IPS-18c (cell line): ENCODE data around the gene INPPL1.

Experiments used
- H3K4me3 ChIP-seq: 2 replicates; pipeline ENCODE4 v1.7.0; 2013; ENCODE audit warnings: low read depth, mild to moderate bottlenecking, low read length, moderate library complexity; ENCODE audit not compliant: insufficient read depth
- H3K9me3 ChIP-seq: one replicate; pipeline ENCODE4 v1.6.1; 2013; ENCODE audit warnings: mild to moderate bottlenecking, low read length, moderate library complexity; ENCODE audit not compliant: control insufficient read depth, insufficient read depth

Gene INPPL1

GRCh38 chr11:72229336-72229924 lies 4.9 kb downstream of the INPPL1 start:
- no peaks in the 10 kb centered on the region for H3K9me3 ChIP-seq
- no peak overlapping the region for H3K4me3 ChIP-seq

- Histone ChIP-seq H3K9me3 (no peaks in the 10 kb centered on the region), H3K4me3 (no peak overlapping the region)
Measured at GRCh38 chr11:72229925-72230763, 5.6 kb downstream of the INPPL1 start.

- H3K4me3 ChIP-seq, result no peak overlapping the region
- no peaks in the 10 kb centered on the region for H3K9me3 ChIP-seq
Measured at GRCh38 chr11:72230764-72231365, 6.3 kb downstream of the INPPL1 start.

- Histone ChIP-seq H3K4me3 (no peak overlapping the region), H3K9me3 (no peaks in the 10 kb centered on the region)
Measured at GRCh38 chr11:72231396-72232259, 7.1 kb downstream of the INPPL1 start.

- no peaks in the 10 kb centered on the region for H3K9me3 ChIP-seq
- no peak overlapping the region for H3K4me3 ChIP-seq
Measured at GRCh38 chr11:72232260-72233055, 7.9 kb downstream of the INPPL1 start.

GRCh38 chr11:72233056-72233772 lies 8.6 kb downstream of the INPPL1 start:
- Histone ChIP-seq H3K9me3 (no peaks in the 10 kb centered on the region), H3K4me3 (no peak overlapping the region)

GRCh38 chr11:72233773-72234513 lies 9.4 kb downstream of the INPPL1 start:
- no peaks in the 10 kb centered on the region for H3K9me3 ChIP-seq
- no peak overlapping the region for H3K4me3 ChIP-seq

GRCh38 chr11:72234514-72234830 lies 9.9 kb downstream of the INPPL1 start:
- H3K4me3 ChIP-seq, result no peak overlapping the region
- no peaks in the 10 kb centered on the region for H3K9me3 ChIP-seq

GRCh38 chr11:72234920-72235319 lies 10.4 kb downstream of the INPPL1 start:
- H3K4me3 ChIP-seq, result no peak overlapping the region
- H3K9me3 ChIP-seq, result no peaks in the 10 kb centered on the region

GRCh38 chr11:72235351-72236057 lies 10.9 kb downstream of the INPPL1 start:
- no peaks in the 10 kb centered on the region for H3K9me3 ChIP-seq
- H3K4me3 ChIP-seq, result no peak overlapping the region

GRCh38 chr11:72236083-72236697 lies 11.6 kb downstream of the INPPL1 start:
- H3K9me3 ChIP-seq, result no peaks in the 10 kb centered on the region
- no peak overlapping the region for H3K4me3 ChIP-seq

GRCh38 chr11:72236774-72237111 lies 12.2 kb downstream of the INPPL1 start:
- H3K9me3 ChIP-seq, result no peaks in the 10 kb centered on the region
- no peak overlapping the region for H3K4me3 ChIP-seq

- Histone ChIP-seq H3K4me3 (no peak overlapping the region), H3K9me3 (no peaks in the 10 kb centered on the region)
Measured at GRCh38 chr11:72237112-72237931, 12.8 kb downstream of the INPPL1 start.

GRCh38 chr11:72238040-72238450 lies 13.5 kb downstream of the INPPL1 start:
- Histone ChIP-seq H3K4me3 (no peak overlapping the region), H3K9me3 (no peaks in the 10 kb centered on the region)
